Neuronal stem cell (in vitro differentiated cells): Measurements from ENCODE around the gene CDK16.

Experiments used
- DNase-seq: peaks from one replicate; pipeline ENCODE4 v3.0.0-alpha.2; 2013; ENCODE audit warnings: low spot score
- H2AFZ ChIP-seq: one replicate; pipeline ENCODE4 v1.6.1; 2013; ENCODE audit warnings: mild to moderate bottlenecking, low read length, inconsistent platforms
- H2AK5ac ChIP-seq: 2 replicates; pipeline ENCODE4 v1.6.1; 2013; ENCODE audit warnings: low read depth, mild to moderate bottlenecking, inconsistent platforms, low read length, moderate library complexity, mixed read lengths
- H2BK120ac ChIP-seq: 2 replicates; pipeline ENCODE4 v1.6.1; 2013; ENCODE audit warnings: low read depth, mild to moderate bottlenecking, inconsistent platforms, low read length, moderate library complexity, mixed read lengths
- H2BK12ac ChIP-seq: one replicate; pipeline ENCODE4 v1.6.1; 2013; ENCODE audit warnings: low read length, inconsistent platforms
- H2BK15ac ChIP-seq: 2 replicates; pipeline ENCODE4 v1.6.1; 2013; ENCODE audit warnings: mild to moderate bottlenecking, low read length, inconsistent platforms, mixed read lengths
- H2BK5ac ChIP-seq: one replicate; pipeline ENCODE4 v1.6.1; 2013; ENCODE audit warnings: inconsistent platforms, mild to moderate bottlenecking, low read length, moderate library complexity
- H3K14ac ChIP-seq: one replicate; pipeline ENCODE4 v1.6.1; 2013; ENCODE audit warnings: low read length, inconsistent platforms
- H3K18ac ChIP-seq: 2 replicates; pipeline ENCODE4 v1.6.1; 2013; ENCODE audit warnings: low read length, inconsistent platforms
- H3K23ac ChIP-seq: 2 replicates; pipeline ENCODE4 v1.6.1; 2013; ENCODE audit warnings: low read depth, mild to moderate bottlenecking, mixed read lengths, low read length, inconsistent platforms; ENCODE audit not compliant: poor library complexity
- H3K27ac ChIP-seq: replicated peaks from 3 replicates; pipeline ENCODE4 v1.5.1; 2013; ENCODE audit warnings: low read length, inconsistent platforms
- H3K27me3 ChIP-seq, 3 experiments: 2 replicates each; pipeline ENCODE4 v1.6.1; 2013; ENCODE audit warnings: low read length in 3 of 3, mild to moderate bottlenecking in 2 of 3, inconsistent platforms in 1 of 3, low read depth in 1 of 3, mixed read lengths in 1 of 3, moderate library complexity in 1 of 3; ENCODE audit not compliant: control insufficient read depth in 3 of 3, insufficient read depth in 3 of 3
- H3K36me3 ChIP-seq, 2 donors: replicated peaks in 1 of 2; 2 replicates each; pipeline ENCODE4 v1.6.1; 2013; ENCODE audit warnings: low read length in 2 of 2; ENCODE audit not compliant: control insufficient read depth in 2 of 2, insufficient read depth in 2 of 2
- H3K4ac ChIP-seq: 2 replicates; pipeline ENCODE4 v1.6.1; 2013; ENCODE audit warnings: inconsistent platforms, mild to moderate bottlenecking, low read length, moderate library complexity
- H3K4me1 ChIP-seq, 2 donors: 1 replicate in 1 of 2; 2 replicates in 1 of 2; pipeline ENCODE4 v1.6.1; 2013; ENCODE audit warnings: low read length in 2 of 2, low read depth in 1 of 2; ENCODE audit not compliant: control insufficient read depth in 2 of 2, insufficient read depth in 1 of 2
- H3K4me2 ChIP-seq: one replicate; pipeline ENCODE4 v1.6.1; 2013; ENCODE audit warnings: mild to moderate bottlenecking, low read length, inconsistent platforms; ENCODE audit not compliant: insufficient read depth, poor library complexity, severe bottlenecking
- H3K4me3 ChIP-seq, 2 donors: 2 replicates each; pipeline ENCODE4 v1.5.1; 2013; ENCODE audit warnings: low read length in 2 of 2, mild to moderate bottlenecking in 2 of 2, inconsistent platforms in 1 of 2, moderate library complexity in 1 of 2
- H3K79me1 ChIP-seq: one replicate; pipeline ENCODE4 v1.6.1; 2013; ENCODE audit warnings: low read depth, mild to moderate bottlenecking, inconsistent platforms, low read length, moderate library complexity
- H3K9ac ChIP-seq: one replicate; pipeline ENCODE4 v1.6.1; 2013; ENCODE audit warnings: mild to moderate bottlenecking, low read depth, low read length, inconsistent platforms; ENCODE audit not compliant: poor library complexity
- H3K9me3 ChIP-seq, 2 donors: replicated peaks in 1 of 2; 2 replicates each; pipeline versions ENCODE3 to v1.6.1; 2013; ENCODE audit warnings: low read length in 2 of 2, mild to moderate bottlenecking in 2 of 2, inconsistent platforms in 1 of 2, low read depth in 1 of 2, mixed read lengths in 1 of 2, moderate library complexity in 1 of 2; ENCODE audit not compliant: control insufficient read depth in 2 of 2, insufficient read depth in 1 of 2
- H4K8ac ChIP-seq: one replicate; pipeline ENCODE4 v1.6.1; 2013; ENCODE audit warnings: low read depth, mild to moderate bottlenecking, inconsistent platforms, low read length, moderate library complexity
- H4K91ac ChIP-seq: one replicate; pipeline ENCODE4 v1.6.1; 2013; ENCODE audit warnings: low read length, low read depth, mild to moderate bottlenecking, inconsistent platforms; ENCODE audit not compliant: poor library complexity
- WGBS, 2 donors: extraction: QIAGEN DNeasy Blood & Tissue Kit; methylation state at CpG; one replicate each; pipeline ENCODE4 v1.1.7; 2013; ENCODE audit warnings: missing lambda C conversion rate in 2 of 2, mixed read lengths in 1 of 2; ENCODE audit not compliant: insufficient read length in 2 of 2, insufficient replicate concordance in 1 of 2; ENCODE audit errors: extremely low coverage in 2 of 2; 5-methylcytosine and 5-hydroxymethylcytosine counted together

Gene CDK16

DNA sequence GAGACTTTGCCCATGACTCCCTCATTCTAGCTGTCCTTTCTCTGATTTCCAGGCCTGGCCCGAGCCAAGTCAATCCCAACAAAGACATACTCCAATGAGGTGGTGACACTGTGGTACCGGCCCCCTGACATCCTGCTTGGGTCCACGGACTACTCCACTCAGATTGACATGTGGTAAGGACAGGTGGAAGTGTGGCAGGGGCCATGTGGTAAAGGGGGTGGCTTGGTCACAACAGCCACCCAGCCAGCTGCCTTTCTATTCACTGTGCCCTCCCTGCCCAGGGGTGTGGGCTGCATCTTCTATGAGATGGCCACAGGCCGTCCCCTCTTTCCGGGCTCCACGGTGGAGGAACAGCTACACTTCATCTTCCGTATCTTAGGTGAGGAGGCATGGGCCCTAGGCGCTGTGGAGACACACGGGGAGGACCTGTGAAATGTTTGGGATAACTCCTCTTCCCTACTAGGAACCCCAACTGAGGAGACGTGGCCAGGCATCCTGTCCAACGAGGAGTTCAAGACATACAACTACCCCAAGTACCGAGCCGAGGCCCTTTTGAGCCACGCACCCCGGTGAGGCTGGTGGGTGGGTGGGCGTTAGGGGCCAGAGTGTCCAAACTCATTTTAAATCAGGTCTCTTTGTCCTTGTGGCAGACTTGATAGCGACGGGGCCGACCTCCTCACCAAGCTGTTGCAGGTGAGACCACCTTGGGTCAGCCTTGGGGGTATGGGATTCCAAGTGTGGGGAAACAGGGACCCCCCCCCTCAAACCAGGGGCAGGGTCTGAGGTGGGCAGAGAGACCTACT, 8.3 kb downstream of the CDK16 start:
- H3K27ac ChIP-seq, result no peak overlapping the region
- H3K23ac ChIP-seq, result no peak overlapping the region
- no peak overlapping the region for H2AFZ ChIP-seq
- H2BK5ac ChIP-seq, result no peak overlapping the region
- no peaks in the 10 kb centered on the region for H3K9me3 ChIP-seq
- no peak overlapping the region for H2BK120ac ChIP-seq
- no peak overlapping the region for H4K91ac ChIP-seq
- H2BK15ac ChIP-seq, result no peak overlapping the region
- no peak overlapping the region for H3K4ac ChIP-seq
- H3K4me3 ChIP-seq, result no peak overlapping the region
- H2AK5ac ChIP-seq, result no peak overlapping the region
- H3K9ac ChIP-seq, result no peak overlapping the region
- peaks cover 0 to 1% of the 10 kb centered on the region in 2 donors for H3K4me1 ChIP-seq
- H3K27me3 ChIP-seq, result peaks cover 0 to 8% (median 0%) of the 10 kb centered on the region in 3 experiments
- no peak overlapping the region for H2BK12ac ChIP-seq
- no peak overlapping the region for H3K18ac ChIP-seq
- no peak overlapping the region for H3K14ac ChIP-seq
- no CpG with 5 or more reads among the region's 19 CpGs for WGBS, 2 donors
- H4K8ac ChIP-seq, result no peak overlapping the region
- peaks cover 3% of the 10 kb centered on the region for H3K79me1 ChIP-seq
- peaks cover 41 to 86% of the 10 kb centered on the region in 2 donors for H3K36me3 ChIP-seq
- DNase-seq, result no peak
- no peak overlapping the region for H3K4me2 ChIP-seq

- Histone ChIP-seq H2BK120ac (no peak overlapping the region), H3K79me1 (peaks cover 3% of the 10 kb centered on the region), H3K4me2 (no peak overlapping the region), H2BK5ac (no peak overlapping the region), H3K9me3 (no peaks in the 10 kb centered on the region), H3K4me3 (no peak overlapping the region), H3K27ac (no peak overlapping the region), H4K8ac (no peak overlapping the region), H4K91ac (no peak overlapping the region), H2BK15ac (no peak overlapping the region), H2AFZ (no peak overlapping the region), H3K4ac (no peak overlapping the region), H2AK5ac (no peak overlapping the region), H3K18ac (no peak overlapping the region), H3K36me3 (peaks cover 41 to 80% of the 10 kb centered on the region in 2 donors), H3K27me3 (peaks cover 0 to 8% (median 0%) of the 10 kb centered on the region in 3 experiments), H3K4me1 (peaks cover under 1 to 4% of the 10 kb centered on the region in 2 donors), H3K14ac (no peak overlapping the region), H2BK12ac (no peak overlapping the region), H3K9ac (no peak overlapping the region), H3K23ac (no peak overlapping the region)
- WGBS, 2 donors, result no CpG with 5 or more reads among the region's 9 CpGs
- DNase-seq, result no peak
These were observed 8.8 kb downstream of the CDK16 start for GRCh38 chrX:47227334-47227583.

DNA sequence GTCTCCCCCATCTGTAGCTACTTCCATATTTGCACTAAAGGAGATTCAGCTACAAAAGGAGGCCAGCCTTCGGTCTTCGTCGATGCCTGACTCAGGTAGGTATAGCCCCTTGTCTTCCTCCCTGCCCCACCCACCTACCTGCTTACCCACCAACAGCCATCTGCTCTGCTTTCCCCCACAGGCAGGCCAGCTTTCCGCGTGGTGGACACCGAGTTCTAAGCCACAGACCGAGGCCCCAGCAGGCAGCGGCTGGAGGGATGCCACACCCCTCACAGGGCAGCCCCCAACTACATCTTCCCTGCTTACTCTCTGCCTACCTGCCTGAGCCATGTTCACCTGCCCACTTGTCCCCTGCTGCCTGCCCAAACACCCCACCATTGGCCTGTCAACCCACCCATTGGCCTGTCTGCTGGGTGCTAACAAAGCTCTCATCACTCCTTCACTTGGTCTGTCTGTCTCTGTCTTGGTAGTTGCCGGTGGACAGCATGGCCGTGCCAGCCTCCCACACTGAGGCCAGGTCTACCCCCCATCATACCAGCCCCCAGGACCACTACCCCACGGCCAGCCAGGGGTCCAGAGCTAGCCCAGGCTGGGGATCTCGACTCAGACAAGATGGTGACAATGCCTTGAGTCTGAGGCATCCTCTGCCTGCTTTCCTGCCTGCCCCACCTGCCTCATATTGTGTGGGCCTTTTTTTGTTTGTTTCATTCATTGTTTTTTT, 10.2 kb downstream of the CDK16 start:
- H2AK5ac ChIP-seq, result no peak overlapping the region
- H3K9me3 ChIP-seq, result no peaks in the 10 kb centered on the region
- H3K18ac ChIP-seq, result no peak overlapping the region
- no peak overlapping the region for H4K8ac ChIP-seq
- peaks cover 33 to 67% of the 10 kb centered on the region in 2 donors for H3K36me3 ChIP-seq
- no peak overlapping the region for H2BK12ac ChIP-seq
- no peak overlapping the region for H3K23ac ChIP-seq
- H3K4ac ChIP-seq, result no peak overlapping the region
- H3K14ac ChIP-seq, result no peak overlapping the region
- no peak overlapping the region for H3K27ac ChIP-seq
- no peak overlapping the region for H2BK5ac ChIP-seq
- peak overlapping the region; percentile 21 for H3K9ac ChIP-seq
- no CpG with 5 or more reads among the region's 12 CpGs for WGBS, 2 donors
- no peak overlapping the region for H3K4me3 ChIP-seq
- peaks cover 3 to 8% of the 10 kb centered on the region in 2 donors for H3K4me1 ChIP-seq
- no peaks in the 10 kb centered on the region for H3K79me1 ChIP-seq
- no peak overlapping the region for H2BK15ac ChIP-seq
- H3K27me3 ChIP-seq, result peaks cover 0 to 8% (median 0%) of the 10 kb centered on the region in 3 experiments
- no peak overlapping the region for H4K91ac ChIP-seq
- no peak overlapping the region for H3K4me2 ChIP-seq
- no peak overlapping the region for H2BK120ac ChIP-seq
- H2AFZ ChIP-seq, result no peak overlapping the region
- no peak for DNase-seq

DNA sequence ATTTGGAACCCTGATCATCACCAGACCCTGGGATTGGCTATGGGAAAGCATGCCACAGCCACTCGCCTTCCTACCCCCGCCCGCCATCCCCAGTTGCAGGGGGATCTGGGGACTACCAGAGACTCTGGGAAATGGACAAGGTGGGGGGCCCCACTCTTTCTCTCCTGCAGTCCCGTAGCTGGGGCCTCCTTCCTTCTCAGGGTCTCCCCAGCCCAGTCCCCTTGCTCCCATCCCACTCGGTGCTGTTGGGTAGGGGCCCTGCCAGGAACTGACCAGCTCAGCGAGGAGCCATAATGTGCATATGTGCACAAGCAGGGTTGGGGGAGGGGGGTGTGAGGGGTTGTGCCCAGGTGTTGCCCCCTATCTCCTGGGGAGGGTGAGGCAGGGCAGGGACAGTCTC, 10.9 kb downstream of the CDK16 start:
- no peak overlapping the region for H2AFZ ChIP-seq
- H4K8ac ChIP-seq, result no peak overlapping the region
- H3K27ac ChIP-seq, result no peak overlapping the region
- no peak overlapping the region for H2BK5ac ChIP-seq
- no peak overlapping the region for H2AK5ac ChIP-seq
- no peak overlapping the region for H3K23ac ChIP-seq
- H3K14ac ChIP-seq, result no peak overlapping the region
- no peak overlapping the region for H3K4me2 ChIP-seq
- H3K18ac ChIP-seq, result no peak overlapping the region
- H4K91ac ChIP-seq, result no peak overlapping the region
- H2BK120ac ChIP-seq, result no peak overlapping the region
- no peak overlapping the region for H2BK15ac ChIP-seq
- H3K79me1 ChIP-seq, result no peaks in the 10 kb centered on the region
- no peak overlapping the region for H3K4me3 ChIP-seq
- no peak overlapping the region for H3K9ac ChIP-seq
- H3K4ac ChIP-seq, result no peak overlapping the region
- H3K4me1 ChIP-seq, result peaks cover 3 to 8% of the 10 kb centered on the region in 2 donors
- peaks cover 26 to 60% of the 10 kb centered on the region in 2 donors for H3K36me3 ChIP-seq
- H3K27me3 ChIP-seq, result peaks cover 0 to 8% (median 0%) of the 10 kb centered on the region in 3 experiments
- no peaks in the 10 kb centered on the region for H3K9me3 ChIP-seq
- no peak for DNase-seq
- no peak overlapping the region for H2BK12ac ChIP-seq
- WGBS, 2 donors, result no CpG with 5 or more reads among the region's 6 CpGs
